NCI-H82 treated with DMSO at 0.1 percent for 48 hours (cell line): ENCODE results near the gene GGT7.
"Not testable (repeated sequence)": the region's sequence is repeated elsewhere in the genome, so short reads cannot be mapped to it uniquely, and the experiment has no call there.

ENCODE experiments used
- DNase-seq: peaks from one replicate; lab custom pipeline; 2025; ENCODE audit not compliant: unreplicated experiment; lab: John Stamatoyannopoulos, UW

Gene GGT7

GRCh38 chr20:34872622-34873224 lies at the start of gene GGT7:
Gene GGT7 (minus strand): TSS chr20:34872856. CDS start chr20:34872815, 41 bp downstream.
- DNase-seq = peak; percentile 59

GRCh38 chr20:34921436-34921835 lies 48.8 kb upstream of the GGT7 start:
- DNase-seq = no peak

- no peak for DNase-seq
These were observed 47.4 kb upstream of the GGT7 start for GRCh38 chr20:34920055-34920454.

GRCh38 chr20:34916774-34917354 lies 44.2 kb upstream of the GGT7 start:
- DNase-seq = peak; percentile 74

- DNase-seq = peak; percentile 97
These were observed 43.2 kb upstream of the GGT7 start for GRCh38 chr20:34915749-34916455.

- no peak for DNase-seq
These were observed 42.5 kb upstream of the GGT7 start for GRCh38 chr20:34915131-34915530.

- DNase-seq = peak; percentile 36
These were observed 35.2 kb upstream of the GGT7 start for GRCh38 chr20:34907616-34908469.

GRCh38 chr20:34904202-34904621 lies 31.6 kb upstream of the GGT7 start:
- DNase-seq = no peak

- not testable (repeated sequence) for DNase-seq
These were observed 26.1 kb upstream of the GGT7 start for GRCh38 chr20:34898731-34899130.

- not testable (repeated sequence) for DNase-seq
These were observed 25.5 kb upstream of the GGT7 start for GRCh38 chr20:34898129-34898528.

GRCh38 chr20:34896086-34896621 lies 23.5 kb upstream of the GGT7 start:
- no peak for DNase-seq

- DNase-seq = no peak
These were observed 22.8 kb upstream of the GGT7 start for GRCh38 chr20:34895465-34895864.

- no peak for DNase-seq
These were observed 22.1 kb upstream of the GGT7 start for GRCh38 chr20:34894723-34895122.

- DNase-seq = no peak
These were observed 20.0 kb upstream of the GGT7 start for GRCh38 chr20:34892671-34893070.

GRCh38 chr20:34891166-34892062 lies 18.8 kb upstream of the GGT7 start:
- no peak for DNase-seq

GRCh38 chr20:34888468-34888867 lies 15.8 kb upstream of the GGT7 start:
- no peak for DNase-seq

GRCh38 chr20:34887023-34887422 lies 14.4 kb upstream of the GGT7 start:
- DNase-seq = no peak

- DNase-seq = no peak
These were observed 13.5 kb upstream of the GGT7 start for GRCh38 chr20:34886122-34886521.

GRCh38 chr20:34884260-34884659 lies 11.6 kb upstream of the GGT7 start:
- DNase-seq = no peak

GRCh38 chr20:34883809-34884208 lies 11.2 kb upstream of the GGT7 start:
- DNase-seq = no peak
